Measurements from ENCODE around the gene COL18A1. TPM values are rescaled to one million over a fixed set of nuclear protein-coding genes. Genes with fewer than 3 reads are reported as not detected.
A peak's percentile ranks its signal among the peaks of the same experiment; 100 is the strongest.

COL18A1 gene
- 33.7 and 45.1 TPM in 2 replicates for total RNA-seq

DNA sequence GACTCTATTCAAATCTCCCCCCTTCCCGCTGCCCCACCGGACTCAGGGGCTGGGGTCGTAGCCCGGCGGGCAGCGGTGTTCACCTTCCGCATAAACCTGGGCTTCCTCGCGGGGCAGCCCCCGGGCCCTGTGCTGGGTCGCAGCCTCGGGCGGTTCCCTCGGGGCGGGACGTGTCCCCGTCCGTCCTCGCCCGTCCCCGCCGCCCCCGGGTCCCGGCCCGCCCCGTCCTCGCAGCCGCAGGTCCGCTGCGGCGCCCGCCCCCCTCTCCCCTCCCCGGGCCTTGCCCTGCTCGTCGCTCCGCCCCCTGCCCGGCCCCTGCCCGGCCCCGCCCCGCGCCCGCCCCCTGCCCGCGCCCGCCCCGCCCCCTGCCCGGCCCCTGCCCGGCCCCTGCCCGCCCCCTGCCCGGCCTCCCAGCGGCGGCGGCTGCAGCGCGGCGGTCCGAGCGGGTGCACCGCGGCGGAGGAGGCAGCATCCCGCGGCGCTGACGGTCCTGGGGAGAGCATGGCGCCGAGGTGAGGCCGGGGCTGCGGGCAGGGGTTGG, at the start of gene COL18A1:
COL18A1 (plus strand) TSS at position 436 of the 541 bp plus-strand sequence; CDS start at position 502, 66 bp downstream.
- peak; percentile 58 for DNase-seq (ENCODE audit: low read depth)
- TF ChIP-seq, protein P1, sequence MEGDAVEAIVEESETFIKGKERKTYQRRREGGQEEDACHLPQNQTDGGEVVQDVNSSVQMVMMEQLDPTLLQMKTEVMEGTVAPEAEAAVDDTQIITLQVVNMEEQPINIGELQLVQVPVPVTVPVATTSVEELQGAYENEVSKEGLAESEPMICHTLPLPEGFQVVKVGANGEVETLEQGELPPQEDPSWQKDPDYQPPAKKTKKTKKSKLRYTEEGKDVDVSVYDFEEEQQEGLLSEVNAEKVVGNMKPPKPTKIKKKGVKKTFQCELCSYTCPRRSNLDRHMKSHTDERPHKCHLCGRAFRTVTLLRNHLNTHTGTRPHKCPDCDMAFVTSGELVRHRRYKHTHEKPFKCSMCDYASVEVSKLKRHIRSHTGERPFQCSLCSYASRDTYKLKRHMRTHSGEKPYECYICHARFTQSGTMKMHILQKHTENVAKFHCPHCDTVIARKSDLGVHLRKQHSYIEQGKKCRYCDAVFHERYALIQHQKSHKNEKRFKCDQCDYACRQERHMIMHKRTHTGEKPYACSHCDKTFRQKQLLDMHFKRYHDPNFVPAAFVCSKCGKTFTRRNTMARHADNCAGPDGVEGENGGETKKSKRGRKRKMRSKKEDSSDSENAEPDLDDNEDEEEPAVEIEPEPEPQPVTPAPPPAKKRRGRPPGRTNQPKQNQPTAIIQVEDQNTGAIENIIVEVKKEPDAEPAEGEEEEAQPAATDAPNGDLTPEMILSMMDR (IDR thresholded peaks at IDR 0.05; ENCODE audit: insufficient read depth, low read depth, low read length): no peak
- peak within 1 kb of the TSS; percentile 60 for H3K4me3 ChIP-seq (ENCODE audit: low read depth, low read length)

DNA sequence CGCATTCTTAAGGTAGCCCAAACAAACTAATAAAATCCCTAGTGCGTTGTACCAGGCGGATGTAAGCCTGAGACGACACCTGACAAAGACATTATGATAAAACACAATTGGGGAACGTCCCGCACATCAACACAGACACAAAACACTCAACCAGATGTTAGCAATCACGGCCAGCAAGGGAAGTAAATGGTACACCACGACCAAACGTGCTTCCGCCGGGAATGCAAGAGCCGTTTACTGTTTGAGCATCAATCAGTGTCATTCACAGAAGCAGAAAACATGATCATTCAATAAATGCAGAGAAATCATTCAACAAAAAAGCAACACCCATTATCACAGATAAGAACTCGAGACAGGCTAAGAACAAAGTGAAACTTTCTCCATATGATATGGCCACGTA, 49.4 kb upstream of the COL18A1 start:
- no peak overlapping the region for H3K4me3 ChIP-seq (ENCODE audit: low read depth, low read length)
- no peak for DNase-seq (ENCODE audit: low read depth)
- TF ChIP-seq, protein P1 (IDR thresholded peaks at IDR 0.05; ENCODE audit: insufficient read depth, low read depth, low read length): no peak

DNA sequence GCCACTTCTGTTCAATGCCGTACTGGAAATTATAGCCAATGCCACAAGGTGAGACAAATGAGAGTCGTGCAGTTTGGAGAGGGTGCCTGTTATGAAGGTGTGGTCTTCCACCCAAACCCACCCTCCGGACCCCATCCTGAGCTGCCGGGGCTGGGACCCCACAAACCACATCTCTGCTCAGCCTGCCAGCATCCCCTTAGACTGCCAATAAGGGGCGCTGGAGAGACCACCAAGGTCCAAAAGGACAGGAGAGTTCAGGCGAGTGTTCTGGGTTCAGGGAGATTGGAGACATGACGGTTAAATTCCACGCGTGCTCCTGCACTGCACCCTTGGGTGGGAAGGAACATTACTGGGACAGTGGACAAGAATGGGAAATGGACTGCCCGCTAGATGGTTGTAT, 48.7 kb upstream of the COL18A1 start:
- TF ChIP-seq, protein P1 (IDR thresholded peaks at IDR 0.05; ENCODE audit: insufficient read depth, low read depth, low read length): peak; percentile 22
- no peak for DNase-seq (ENCODE audit: low read depth)
- no peak overlapping the region for H3K4me3 ChIP-seq (ENCODE audit: low read depth, low read length)

DNA sequence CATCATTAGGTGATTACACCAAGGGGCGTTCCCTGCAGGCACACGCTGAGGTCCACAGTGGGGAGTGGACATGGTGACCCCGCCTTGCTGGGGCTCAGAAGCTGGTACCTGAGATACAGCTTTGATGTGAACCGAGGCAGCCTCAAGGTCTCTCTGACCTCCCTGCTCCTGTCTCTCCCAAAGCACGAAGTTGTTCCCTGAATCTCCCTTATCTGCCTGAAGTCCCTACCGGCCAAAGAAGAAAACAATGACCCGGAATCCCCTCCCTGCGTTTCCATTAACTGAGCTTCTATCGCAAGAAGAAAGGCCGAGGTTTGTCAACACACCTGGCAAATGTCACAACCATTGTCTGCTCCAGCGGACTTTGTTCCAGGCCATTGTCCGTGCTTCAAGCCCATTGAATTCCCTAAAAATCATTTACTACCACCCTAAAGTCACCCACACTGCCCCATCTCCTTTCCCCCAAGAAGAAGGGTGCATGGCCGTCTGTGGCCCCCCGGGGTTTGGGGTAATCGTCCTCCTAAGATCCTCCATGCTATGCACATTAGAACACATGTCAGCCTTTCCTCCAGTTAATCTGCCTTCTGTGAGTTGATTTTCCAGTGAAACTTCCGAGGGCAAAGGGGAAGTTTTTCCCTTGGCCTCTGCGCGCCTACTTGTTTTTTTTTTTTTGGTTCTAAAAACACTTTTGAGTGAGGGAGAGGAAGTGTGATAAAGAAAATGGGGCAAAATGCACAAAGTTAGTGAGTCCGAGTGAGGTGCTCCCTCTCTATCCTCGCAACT, 48.1 kb upstream of the COL18A1 start:
- H3K4me3 ChIP-seq (ENCODE audit: low read depth, low read length): no peak overlapping the region
- TF ChIP-seq, protein P1 (IDR thresholded peaks at IDR 0.05; ENCODE audit: insufficient read depth, low read depth, low read length): no peak
- no peak for DNase-seq (ENCODE audit: low read depth)

DNA sequence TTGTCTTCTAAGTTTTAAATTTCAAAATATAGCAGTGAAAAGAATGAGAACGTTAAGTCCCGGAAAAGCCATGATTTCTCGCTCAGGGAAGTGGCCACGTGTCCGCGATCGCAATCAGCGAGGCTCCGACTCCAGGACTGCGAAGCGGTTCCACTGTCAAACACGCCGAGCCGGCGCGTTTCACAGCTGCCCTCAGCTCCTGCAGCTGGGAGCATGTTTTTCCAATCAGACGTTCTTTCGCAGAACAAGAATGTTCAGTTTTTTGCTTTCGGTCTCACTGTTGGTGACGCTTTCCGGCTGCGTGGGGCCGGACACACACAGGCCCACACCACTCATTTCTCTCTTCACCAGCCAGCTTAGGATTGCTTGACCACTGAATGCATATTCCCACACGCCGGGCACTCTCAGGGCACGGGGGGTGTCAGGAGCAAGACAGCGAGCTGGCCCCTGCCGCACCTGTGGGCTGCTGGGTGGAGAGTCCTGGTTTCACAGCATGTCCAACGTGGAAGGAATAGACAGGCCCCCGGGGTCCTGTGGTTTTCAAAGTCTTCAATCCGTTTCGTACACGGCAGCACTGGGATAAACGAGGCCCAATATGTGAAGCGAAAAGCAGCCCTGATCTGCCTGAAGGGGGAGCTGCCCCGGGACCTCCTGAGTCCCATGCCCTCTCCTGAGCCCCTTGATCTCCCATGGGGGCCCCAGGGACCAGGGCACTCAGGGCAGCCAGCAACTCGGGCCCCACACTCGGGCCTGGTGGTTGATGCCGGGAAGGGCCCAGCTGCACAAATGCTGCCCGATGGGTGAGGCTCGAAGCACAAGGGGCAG, 47.3 kb upstream of the COL18A1 start:
- TF ChIP-seq, protein P1 (IDR thresholded peaks at IDR 0.05; ENCODE audit: insufficient read depth, low read depth, low read length): no peak
- peak; percentile 80 for DNase-seq (ENCODE audit: low read depth)
- no peak overlapping the region for H3K4me3 ChIP-seq (ENCODE audit: low read depth, low read length)

DNA sequence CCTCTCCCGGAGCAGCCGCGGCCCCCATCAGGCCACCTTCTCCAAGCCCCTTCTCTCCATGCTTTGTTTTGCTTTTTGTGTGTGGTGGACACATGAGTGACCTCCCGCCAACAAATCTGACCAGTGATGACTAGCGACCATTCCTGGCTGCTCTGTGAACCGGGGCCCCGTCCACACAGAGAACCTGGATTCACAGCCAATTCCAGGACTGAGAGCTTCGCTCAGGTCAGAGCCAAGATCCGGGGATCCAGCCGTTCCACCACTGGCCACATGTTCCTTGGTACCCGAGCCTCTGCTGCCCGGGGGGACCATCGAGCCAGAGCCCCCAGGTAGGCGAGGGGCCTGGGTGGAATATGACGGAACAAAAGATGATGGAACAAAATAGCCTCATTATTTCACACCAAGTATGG, 46.7 kb upstream of the COL18A1 start:
- DNase-seq (ENCODE audit: low read depth): no peak
- H3K4me3 ChIP-seq (ENCODE audit: low read depth, low read length): no peak overlapping the region
- TF ChIP-seq, protein P1 (IDR thresholded peaks at IDR 0.05; ENCODE audit: insufficient read depth, low read depth, low read length): no peak
